ENCODE data around the gene NAE1.

- TF ChIP-seq POLR2A (IDR thresholded peaks at IDR 0.05) (no peak), CTCF (IDR thresholded peaks at IDR 0.05) (no peak)
These were observed 15.0 kb upstream of the NAE1 start for GRCh38 chr16:66845791-66846221.

Data from adrenal gland (tissue), 5 donors.